HG03520 (cell line): ENCODE data around the gene ITGBL1.

Experiments
- ATAC-seq: cut with Tn5 transposase; IDR thresholded peaks from one replicate; pipeline ENCODE4 v1.9.1; 2021; ENCODE audit warnings: mild to moderate bottlenecking, moderate library complexity; ENCODE audit not compliant: unreplicated experiment

ITGBL1 gene

GRCh38 chr13:101624210-101624922, 171.9 kb downstream of the ITGBL1 start:
- ATAC-seq: no peak

- ATAC-seq: no peak
Observed at GRCh38 chr13:101624981-101625380, 172.5 kb downstream of the ITGBL1 start.

GRCh38 chr13:101626925-101627555, 174.6 kb downstream of the ITGBL1 start:
- ATAC-seq: peak; percentile 90

- peak; percentile 27 for ATAC-seq
Observed at GRCh38 chr13:101627556-101627943, 175.1 kb downstream of the ITGBL1 start.

GRCh38 chr13:101628900-101629299, 176.4 kb downstream of the ITGBL1 start:
- ATAC-seq: no peak

GRCh38 chr13:101631395-101631794, 178.9 kb downstream of the ITGBL1 start:
- ATAC-seq: no peak

- ATAC-seq: no peak
Observed at GRCh38 chr13:101634142-101634541, 181.7 kb downstream of the ITGBL1 start.

GRCh38 chr13:101639711-101640110, 187.2 kb downstream of the ITGBL1 start:
- no peak for ATAC-seq

- ATAC-seq: no peak
Observed at GRCh38 chr13:101640788-101641400, 188.4 kb downstream of the ITGBL1 start.

- no peak for ATAC-seq
Observed at GRCh38 chr13:101645871-101646270, 193.4 kb downstream of the ITGBL1 start.

GRCh38 chr13:101647760-101648159, 195.3 kb downstream of the ITGBL1 start:
- no peak for ATAC-seq

- no peak for ATAC-seq
Observed at GRCh38 chr13:101648766-101649487, 196.5 kb downstream of the ITGBL1 start.

GRCh38 chr13:101649488-101650126, 197.1 kb downstream of the ITGBL1 start:
- no peak for ATAC-seq

GRCh38 chr13:101654883-101655282, 202.4 kb downstream of the ITGBL1 start:
- no peak for ATAC-seq

GRCh38 chr13:101655435-101655834, 203.0 kb downstream of the ITGBL1 start:
- peak; percentile 68 for ATAC-seq

GRCh38 chr13:101660711-101661110, 208.2 kb downstream of the ITGBL1 start:
- ATAC-seq: no peak

- no peak for ATAC-seq
Observed at GRCh38 chr13:101661839-101662238, 209.4 kb downstream of the ITGBL1 start.

- ATAC-seq: no peak
Observed at GRCh38 chr13:101673360-101674105, 221.1 kb downstream of the ITGBL1 start.

- ATAC-seq: no peak
Observed at GRCh38 chr13:101681834-101682233, 229.4 kb downstream of the ITGBL1 start.

GRCh38 chr13:101686003-101686402, 233.5 kb downstream of the ITGBL1 start:
- ATAC-seq: no peak
